ENCODE data around the gene CNTNAP5. TPM values are rescaled to one million over a fixed set of nuclear protein-coding genes. Genes with fewer than 3 reads are reported as not detected.
"Not testable (repeated sequence)": the region's sequence is repeated elsewhere in the genome, so short reads cannot be mapped to it uniquely, and the experiment has no call there.

The CNTNAP5 gene
- total RNA-seq, 2 experiments from 2014 or later: not detected

DNA sequence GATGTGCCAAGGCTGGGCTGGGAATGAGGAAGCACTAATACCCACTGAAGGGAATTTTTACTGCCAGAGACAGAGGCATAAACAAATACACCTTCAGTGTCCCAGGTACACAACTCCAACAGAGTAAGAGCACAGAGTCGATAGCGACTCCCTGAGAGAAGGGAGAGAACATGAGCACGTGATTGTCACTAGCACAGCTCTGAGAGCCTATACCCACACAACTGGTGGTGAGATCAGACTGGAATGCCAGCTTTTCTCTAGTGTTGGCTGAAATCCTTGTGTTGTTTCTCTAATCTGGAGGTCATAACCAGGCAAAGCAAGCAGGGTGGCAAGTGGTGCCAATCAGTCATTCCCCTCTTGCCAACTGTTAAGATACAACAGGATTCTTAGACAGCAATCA lies 377.2 kb downstream of the CNTNAP5 start:
- Histone ChIP-seq H3K9me3 (ENCODE audit: control insufficient read depth in 1 of 2, insufficient read depth in 1 of 2, low read length in 2 of 2) (peaks cover 0 to 6% of the 10 kb centered on the region in 2 experiments), H3K36me3 (ENCODE audit: insufficient read depth, low read length) (no peaks in the 10 kb centered on the region), H3K27ac (ENCODE audit: low read depth in 1 of 2, low read length in 2 of 2) (no peak overlapping the region), H3K4me3 (ENCODE audit: low read length) (no peak overlapping the region), H3K27me3 (ENCODE audit: control insufficient read depth in 1 of 2, insufficient read depth in 2 of 2, low read length in 2 of 2) (no peaks in the 10 kb centered on the region), H3K4me1 (ENCODE audit: insufficient read depth, low read length) (no peaks in the 10 kb centered on the region)
- Mint-ChIP-seq H3K4me1 (ENCODE audit: low read depth) (no peaks in the 10 kb centered on the region), H3K4me3 (no peak overlapping the region), H3K27me3 (no peaks in the 10 kb centered on the region), H3K36me3 (ENCODE audit: low read depth) (no peaks in the 10 kb centered on the region), H3K9me3 (peaks cover 15% of the 10 kb centered on the region), H3K27ac (no peak overlapping the region)
- DNase-seq (no peak), ATAC-seq (ENCODE audit: poor library complexity) (no peak)
- ChIA-PET POLR2A (no interaction called here), CTCF (no interaction called here)
- intact Hi-C loops (cut with DNase I, micrococcal nuclease): no loop called here
- TF ChIP-seq CTCF (IDR thresholded peaks at IDR 0.05): no peak

DNA sequence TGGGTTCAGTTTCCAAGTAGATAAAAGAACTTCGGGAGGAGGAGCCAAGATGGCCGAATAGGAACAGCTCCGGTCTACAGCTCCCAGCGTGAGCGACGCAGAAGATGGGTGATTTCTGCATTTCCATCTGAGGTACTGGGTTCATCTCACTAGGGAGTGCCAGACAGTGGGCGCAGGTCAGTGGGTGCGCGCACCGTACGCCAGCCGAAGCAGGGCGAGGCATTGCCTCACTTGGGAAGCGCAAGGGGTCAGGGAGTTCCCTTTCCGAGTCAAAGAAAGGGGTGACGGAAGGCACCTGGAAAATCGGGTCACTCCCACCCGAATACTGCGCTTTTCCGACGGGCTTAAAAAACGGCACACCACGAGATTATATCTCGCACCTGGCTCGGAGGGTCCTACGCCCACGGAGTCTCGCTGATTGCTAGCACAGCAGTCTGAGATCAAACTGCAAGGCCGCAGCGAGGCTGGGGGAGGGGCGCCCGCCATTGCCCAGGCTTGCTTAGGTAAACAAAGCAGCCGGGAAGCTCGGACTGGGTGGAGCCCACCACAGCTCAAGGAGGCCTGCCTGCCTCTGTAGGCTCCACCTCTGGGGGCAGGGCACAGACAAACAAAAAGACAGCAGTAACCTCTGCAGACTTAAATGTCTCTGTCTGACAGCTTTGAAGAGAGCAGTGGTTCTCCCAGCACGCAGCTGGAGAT lies 382.9 kb downstream of the CNTNAP5 start:
- ATAC-seq (ENCODE audit: poor library complexity); H3K9me3 Mint-ChIP-seq; POLR2A ChIA-PET; H3K27ac ChIP-seq (ENCODE audit: low read depth in 1 of 2, low read length in 2 of 2); DNase-seq; H3K27ac Mint-ChIP-seq; intact Hi-C loops (cut with DNase I, micrococcal nuclease); H3K36me3 Mint-ChIP-seq (ENCODE audit: low read depth); H3K27me3 ChIP-seq (ENCODE audit: control insufficient read depth in 1 of 2, insufficient read depth in 2 of 2, low read length in 2 of 2); H3K4me3 Mint-ChIP-seq; H3K4me1 Mint-ChIP-seq (ENCODE audit: low read depth); H3K9me3 ChIP-seq (ENCODE audit: control insufficient read depth in 1 of 2, insufficient read depth in 1 of 2, low read length in 2 of 2); H3K4me3 ChIP-seq (ENCODE audit: low read length); H3K4me1 ChIP-seq (ENCODE audit: insufficient read depth, low read length); H3K36me3 ChIP-seq (ENCODE audit: insufficient read depth, low read length); CTCF ChIA-PET; H3K27me3 Mint-ChIP-seq: not testable (repeated sequence)

GRCh38 chr2:124424074-124424473 lies 399.0 kb downstream of the CNTNAP5 start:
- Histone ChIP-seq H3K27me3 (ENCODE audit: control insufficient read depth in 1 of 2, insufficient read depth in 2 of 2, low read length in 2 of 2) (no peaks in the 10 kb centered on the region), H3K36me3 (ENCODE audit: insufficient read depth, low read length) (no peaks in the 10 kb centered on the region), H3K4me3 (ENCODE audit: low read length) (no peak overlapping the region), H3K4me1 (ENCODE audit: insufficient read depth, low read length) (no peaks in the 10 kb centered on the region), H3K9me3 (ENCODE audit: control insufficient read depth in 1 of 2, insufficient read depth in 1 of 2, low read length in 2 of 2) (peaks cover 6 to 13% of the 10 kb centered on the region in 2 experiments), H3K27ac (ENCODE audit: low read depth in 1 of 2, low read length in 2 of 2) (no peak overlapping the region)
- TF ChIP-seq CTCF (IDR thresholded peaks at IDR 0.05): no peak
- ATAC-seq (ENCODE audit: poor library complexity) (no peak), DNase-seq (no peak)
- H3K36me3 Mint-ChIP-seq (ENCODE audit: low read depth): no peaks in the 10 kb centered on the region
- H3K4me3 Mint-ChIP-seq: no peak overlapping the region
- peaks cover 11% of the 10 kb centered on the region for H3K9me3 Mint-ChIP-seq
- no peak overlapping the region for H3K27ac Mint-ChIP-seq
- H3K27me3 Mint-ChIP-seq: no peaks in the 10 kb centered on the region
- intact Hi-C loops (cut with DNase I, micrococcal nuclease): no loop called here
- POLR2A ChIA-PET: no interaction called here
- CTCF ChIA-PET: no interaction called here
- no peaks in the 10 kb centered on the region for H3K4me1 Mint-ChIP-seq (ENCODE audit: low read depth)

- TF ChIP-seq CTCF (IDR thresholded peaks at IDR 0.05): no peak
- no peaks in the 10 kb centered on the region for H3K27me3 Mint-ChIP-seq
- DNase-seq (no peak), ATAC-seq (ENCODE audit: poor library complexity) (no peak)
- no peak overlapping the region for H3K4me3 Mint-ChIP-seq
- H3K9me3 Mint-ChIP-seq: peaks cover 11% of the 10 kb centered on the region
- Histone ChIP-seq H3K27ac (ENCODE audit: low read depth in 1 of 2, low read length in 2 of 2) (no peak overlapping the region), H3K9me3 (ENCODE audit: control insufficient read depth in 1 of 2, insufficient read depth in 1 of 2, low read length in 2 of 2) (peaks cover 6 to 13% of the 10 kb centered on the region in 2 experiments), H3K27me3 (ENCODE audit: control insufficient read depth in 1 of 2, insufficient read depth in 2 of 2, low read length in 2 of 2) (no peaks in the 10 kb centered on the region), H3K36me3 (ENCODE audit: insufficient read depth, low read length) (no peaks in the 10 kb centered on the region), H3K4me3 (ENCODE audit: low read length) (no peak overlapping the region), H3K4me1 (ENCODE audit: insufficient read depth, low read length) (no peaks in the 10 kb centered on the region)
- intact Hi-C loops (cut with DNase I, micrococcal nuclease): no loop called here
- CTCF ChIA-PET: no interaction called here
- no peaks in the 10 kb centered on the region for H3K36me3 Mint-ChIP-seq (ENCODE audit: low read depth)
- no peak overlapping the region for H3K27ac Mint-ChIP-seq
- no peaks in the 10 kb centered on the region for H3K4me1 Mint-ChIP-seq (ENCODE audit: low read depth)
- POLR2A ChIA-PET: no interaction called here
Observed at GRCh38 chr2:124426122-124426521, 401.0 kb downstream of the CNTNAP5 start.
